Right atrium auricular region (tissue), 2 donors: ENCODE data around the gene OGDHL. TPM values are rescaled to one million over a fixed set of nuclear protein-coding genes. Genes with fewer than 3 reads are reported as not detected.

ENCODE experiments used
- DNase-seq: peaks from one replicate; pipeline ENCODE4 v3.0.0-alpha.2; 2019; ENCODE audit warnings: low spot score
- H3K27ac ChIP-seq, 2 donors: fragments of 200-600 bp; sonication (generic); 1 replicate in 1 of 2; 2 replicates in 1 of 2; pipeline ENCODE4 v1.5.1; 2016 to 2019
- H3K27me3 ChIP-seq, 2 donors: fragments of 200-600 bp; sonication (generic); one replicate each; pipeline versions ENCODE4 v1.5.1 to v1.6.0; 2017 to 2019
- H3K36me3 ChIP-seq: fragments of 200-600 bp; sonication (generic); one replicate; pipeline ENCODE4 v1.5.1; 2016
- H3K4me1 ChIP-seq, 2 donors: fragments of 200-600 bp; sonication (generic); one replicate each; pipeline versions ENCODE4 v1.5.1 to v1.6.0; 2017 to 2019
- H3K4me3 ChIP-seq, 2 donors: fragments of 200-600 bp; sonication (generic); 1 replicate in 1 of 2; 2 replicates in 1 of 2; pipeline ENCODE4 v1.5.1; 2017 to 2019; ENCODE audit warnings: mild to moderate bottlenecking in 1 of 2, moderate library complexity in 1 of 2
- H3K9me3 ChIP-seq, 2 donors: fragments of 200-600 bp; sonication (generic); one replicate each; pipeline ENCODE4 v1.5.1; 2019
- total RNA-seq, 2 donors: library from RNA; depleted of rRNA; stranded (reverse); fragments of >200 nt; gene quantifications; one replicate each; pipeline ENCODE4 v1.1.0, GENCODE V29; 2016
- TF ChIP-seq, protein P1 (sequence below), 2 donors: fragments of 200-600 bp; sonication (generic); IDR thresholded peaks; one replicate each; pipeline ENCODE4 v1.5.1; 2019; ENCODE audit warnings: antibody characterized with exemption in 2 of 2

The OGDHL gene
- total RNA-seq, 2 donors from 2014 or later: 5.2 to 6.4 TPM

DNA sequence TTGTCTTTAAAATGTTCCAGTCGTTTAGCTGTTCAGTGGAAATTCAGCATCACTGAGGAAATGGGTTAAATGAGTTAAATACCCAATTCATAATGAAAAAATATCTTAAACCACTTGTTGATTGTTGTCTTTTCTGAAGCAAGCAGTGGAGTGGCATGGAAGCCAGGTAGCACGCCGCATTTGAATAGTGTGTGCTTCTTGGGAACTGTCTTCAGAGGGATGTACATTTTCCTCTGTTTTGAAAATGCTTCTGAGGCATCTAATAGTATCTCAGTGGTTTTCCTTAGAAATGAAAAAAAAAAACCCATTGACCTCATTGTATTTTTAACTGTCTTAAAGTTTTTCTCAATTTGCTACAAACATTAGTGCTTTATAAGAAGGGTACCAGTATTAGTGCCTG lies 54.5 kb downstream of the OGDHL start:
- Histone ChIP-seq H3K27me3 (no peaks in the 10 kb centered on the region), H3K27ac (no peak overlapping the region), H3K4me3 (no peak overlapping the region), H3K9me3 (peaks cover 0 to 5% of the 10 kb centered on the region in 2 donors), H3K4me1 (no peaks in the 10 kb centered on the region), H3K36me3 (no peaks in the 10 kb centered on the region)
- no peak for DNase-seq
- TF ChIP-seq, protein P1, sequence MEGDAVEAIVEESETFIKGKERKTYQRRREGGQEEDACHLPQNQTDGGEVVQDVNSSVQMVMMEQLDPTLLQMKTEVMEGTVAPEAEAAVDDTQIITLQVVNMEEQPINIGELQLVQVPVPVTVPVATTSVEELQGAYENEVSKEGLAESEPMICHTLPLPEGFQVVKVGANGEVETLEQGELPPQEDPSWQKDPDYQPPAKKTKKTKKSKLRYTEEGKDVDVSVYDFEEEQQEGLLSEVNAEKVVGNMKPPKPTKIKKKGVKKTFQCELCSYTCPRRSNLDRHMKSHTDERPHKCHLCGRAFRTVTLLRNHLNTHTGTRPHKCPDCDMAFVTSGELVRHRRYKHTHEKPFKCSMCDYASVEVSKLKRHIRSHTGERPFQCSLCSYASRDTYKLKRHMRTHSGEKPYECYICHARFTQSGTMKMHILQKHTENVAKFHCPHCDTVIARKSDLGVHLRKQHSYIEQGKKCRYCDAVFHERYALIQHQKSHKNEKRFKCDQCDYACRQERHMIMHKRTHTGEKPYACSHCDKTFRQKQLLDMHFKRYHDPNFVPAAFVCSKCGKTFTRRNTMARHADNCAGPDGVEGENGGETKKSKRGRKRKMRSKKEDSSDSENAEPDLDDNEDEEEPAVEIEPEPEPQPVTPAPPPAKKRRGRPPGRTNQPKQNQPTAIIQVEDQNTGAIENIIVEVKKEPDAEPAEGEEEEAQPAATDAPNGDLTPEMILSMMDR (IDR thresholded peaks at IDR 0.05): no peak

DNA sequence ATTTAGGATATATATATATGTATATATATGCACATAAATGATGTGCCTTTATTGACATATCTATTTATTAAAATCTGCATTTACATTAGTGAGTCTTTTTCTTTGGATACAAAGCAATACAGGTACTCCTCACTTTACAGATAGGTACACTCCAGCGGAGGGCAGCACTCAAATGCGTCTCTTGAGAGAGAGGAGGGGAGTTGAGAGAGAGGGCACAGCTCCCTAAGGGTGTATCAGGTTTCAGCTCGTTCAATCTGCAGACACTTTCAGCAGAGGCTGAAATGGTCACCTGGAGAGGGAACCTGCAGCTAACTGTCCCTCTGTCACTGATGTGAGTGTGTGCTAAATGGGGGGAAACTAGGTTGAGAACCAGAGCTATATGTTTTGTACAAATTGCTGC lies 61.1 kb downstream of the OGDHL start:
- DNase-seq: no peak
- Histone ChIP-seq H3K27ac (no peak overlapping the region), H3K4me1 (no peaks in the 10 kb centered on the region), H3K27me3 (no peaks in the 10 kb centered on the region), H3K36me3 (no peaks in the 10 kb centered on the region), H3K9me3 (peaks cover 0 to 5% of the 10 kb centered on the region in 2 donors), H3K4me3 (no peak overlapping the region)
- TF ChIP-seq, protein P1 (IDR thresholded peaks at IDR 0.05): no peak

DNA sequence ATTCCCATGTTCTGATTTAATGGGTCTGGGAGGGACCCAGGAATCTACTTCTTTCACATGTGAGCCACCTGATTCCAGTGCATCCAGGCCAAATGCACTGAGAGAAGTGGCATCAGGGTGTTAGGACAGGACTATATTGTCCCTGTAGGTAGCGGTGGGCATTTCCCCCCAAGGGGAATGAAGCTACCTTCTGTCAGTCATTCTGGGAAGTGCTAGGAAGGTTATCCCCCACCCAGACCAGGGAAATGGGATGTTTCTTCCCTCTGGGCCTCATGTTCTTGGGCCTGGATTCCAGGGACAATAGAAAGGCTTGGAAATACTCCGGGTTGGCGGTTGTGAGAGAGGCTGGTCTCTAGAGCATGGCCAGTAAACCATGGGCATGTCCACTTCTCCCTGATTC lies 61.9 kb downstream of the OGDHL start:
- DNase-seq: no peak
- Histone ChIP-seq H3K27ac (no peak overlapping the region), H3K36me3 (no peaks in the 10 kb centered on the region), H3K4me3 (no peak overlapping the region), H3K4me1 (no peaks in the 10 kb centered on the region), H3K9me3 (peaks cover 0 to 3% of the 10 kb centered on the region in 2 donors), H3K27me3 (no peaks in the 10 kb centered on the region)
- TF ChIP-seq, protein P1 (IDR thresholded peaks at IDR 0.05): no peak

DNA sequence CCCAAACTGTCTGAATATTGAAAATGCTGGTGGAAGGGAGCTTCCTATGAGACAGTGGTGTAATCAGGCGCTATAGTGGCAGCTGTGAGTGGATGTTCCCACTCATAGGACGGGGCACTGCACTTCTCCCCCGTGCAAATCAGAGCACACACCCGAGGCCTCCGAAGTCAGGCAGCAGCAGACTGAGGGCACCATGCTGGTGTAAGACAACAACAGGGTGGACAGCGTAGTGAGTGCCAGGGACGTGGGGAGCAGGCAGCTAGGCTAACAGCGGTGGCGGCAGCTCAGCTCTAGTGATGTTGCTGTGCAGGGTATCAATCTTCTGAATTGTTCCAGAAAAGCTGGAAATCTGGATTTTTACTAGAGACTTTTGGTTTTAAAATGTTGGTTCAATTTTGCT lies 63.4 kb downstream of the OGDHL start:
- Histone ChIP-seq H3K36me3 (no peaks in the 10 kb centered on the region), H3K4me1 (no peaks in the 10 kb centered on the region), H3K27me3 (no peaks in the 10 kb centered on the region), H3K4me3 (no peak overlapping the region), H3K9me3 (no peaks in the 10 kb centered on the region), H3K27ac (no peak overlapping the region)
- TF ChIP-seq, protein P1 (IDR thresholded peaks at IDR 0.05): no peak
- DNase-seq: no peak

DNA sequence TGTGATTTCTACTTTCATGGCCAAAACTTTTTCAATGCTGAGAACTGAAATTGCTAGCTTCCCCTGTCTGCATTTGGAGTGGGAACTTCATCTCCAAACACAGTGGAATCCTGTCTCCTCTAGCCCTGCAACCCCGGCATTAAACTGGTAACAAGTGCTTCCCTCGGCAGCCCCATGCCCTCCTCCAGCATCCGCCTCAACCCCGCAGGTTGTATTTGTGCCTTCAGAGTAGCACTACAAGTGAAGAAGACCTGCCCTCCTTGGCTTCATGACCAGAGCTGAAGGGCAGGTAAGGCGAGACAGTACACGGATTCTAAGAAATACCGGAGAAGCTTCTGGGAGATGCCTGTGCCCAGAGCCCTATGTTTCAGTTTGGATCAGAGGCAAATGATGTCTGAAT lies 65.8 kb downstream of the OGDHL start:
- Histone ChIP-seq H3K9me3 (no peaks in the 10 kb centered on the region), H3K4me1 (no peaks in the 10 kb centered on the region), H3K27ac (no peak overlapping the region), H3K4me3 (no peak overlapping the region), H3K36me3 (no peaks in the 10 kb centered on the region), H3K27me3 (no peaks in the 10 kb centered on the region)
- TF ChIP-seq, protein P1 (IDR thresholded peaks at IDR 0.05): no peak
- DNase-seq: no peak

DNA sequence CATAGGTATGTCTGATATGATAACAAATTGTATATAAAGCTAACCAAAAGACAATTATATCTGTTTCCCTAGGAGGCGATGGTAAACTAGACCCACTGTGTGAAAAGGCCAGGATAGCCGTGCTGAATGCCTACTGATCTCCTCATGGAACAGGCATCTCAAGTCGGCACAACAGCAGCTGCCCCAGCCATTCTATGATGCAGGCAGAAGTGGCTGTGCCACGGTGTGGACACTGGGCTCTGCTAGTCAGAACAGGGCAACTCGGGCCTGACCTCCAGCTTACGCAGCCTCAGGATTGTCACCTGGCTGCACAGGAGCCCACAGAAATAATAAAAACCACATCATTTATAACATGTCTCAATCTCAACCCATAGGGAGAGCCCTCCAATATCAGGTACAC lies 67.7 kb downstream of the OGDHL start:
- Histone ChIP-seq H3K9me3 (no peaks in the 10 kb centered on the region), H3K4me3 (no peak overlapping the region), H3K27ac (no peak overlapping the region), H3K36me3 (no peaks in the 10 kb centered on the region), H3K27me3 (no peaks in the 10 kb centered on the region), H3K4me1 (no peaks in the 10 kb centered on the region)
- TF ChIP-seq, protein P1 (IDR thresholded peaks at IDR 0.05): no peak
- DNase-seq: no peak
